Liver (tissue), 9 donors: Measurements from ENCODE around the gene RHEB. TPM values are rescaled to one million over a fixed set of nuclear protein-coding genes. Genes with fewer than 3 reads are reported as not detected.
"Not testable (repeated sequence)": the region's sequence is repeated elsewhere in the genome, so short reads cannot be mapped to it uniquely, and the experiment has no call there.

Experiments
- DNase-seq: peaks from one replicate; pipeline ENCODE4 v3.0.0-alpha.2; 2017; ENCODE audit warnings: low spot score
- H3K27ac ChIP-seq, 2 donors: one replicate each; pipeline ENCODE4 v1.7.0; 2013; ENCODE audit warnings: inconsistent platforms in 2 of 2, low read length in 2 of 2, control low read depth in 1 of 2, low read depth in 1 of 2, mild to moderate bottlenecking in 1 of 2
- H3K27me3 ChIP-seq, 4 donors: one replicate each; pipeline versions ENCODE4 v1.6.1 to v1.7.0; 2013; ENCODE audit warnings: low read length in 3 of 4, inconsistent platforms in 1 of 4, mild to moderate bottlenecking in 1 of 4, moderate library complexity in 1 of 4; ENCODE audit not compliant: control insufficient read depth in 4 of 4, insufficient read depth in 4 of 4
- H3K36me3 ChIP-seq, 4 donors: one replicate each; pipeline versions ENCODE4 v1.6.1 to v1.7.0; 2013; ENCODE audit warnings: low read length in 3 of 4, mild to moderate bottlenecking in 3 of 4, low read depth in 1 of 4, moderate library complexity in 1 of 4; ENCODE audit not compliant: control insufficient read depth in 4 of 4, insufficient read depth in 3 of 4
- H3K4me1 ChIP-seq, 4 donors: one replicate each; pipeline versions ENCODE4 v1.6.1 to v1.7.0; 2013; ENCODE audit warnings: low read length in 3 of 4, mild to moderate bottlenecking in 3 of 4, moderate library complexity in 1 of 4; ENCODE audit not compliant: control insufficient read depth in 4 of 4, insufficient read depth in 4 of 4
- H3K4me3 ChIP-seq, 3 donors: one replicate each; pipeline versions ENCODE4 v1.6.1 to v1.7.0; 2013; ENCODE audit warnings: low read length in 3 of 3, control low read depth in 1 of 3, low read depth in 1 of 3, mild to moderate bottlenecking in 1 of 3
- H3K9ac ChIP-seq, 2 donors: one replicate each; pipeline ENCODE4 v1.7.0; 2013; ENCODE audit warnings: low read length in 2 of 2, mild to moderate bottlenecking in 2 of 2, moderate library complexity in 2 of 2, control low read depth in 1 of 2, low read depth in 1 of 2
- H3K9me3 ChIP-seq, 4 donors: one replicate each; pipeline versions ENCODE4 v1.6.1 to v1.7.0; 2013; ENCODE audit warnings: low read length in 3 of 4; ENCODE audit not compliant: control insufficient read depth in 4 of 4
- FOXA1 ChIP-seq: IDR thresholded peaks from 2 replicates; pipeline ENCODE4 v1.6.1; 2016; ENCODE audit warnings: antibody characterized with exemption
- GABPA ChIP-seq, 2 donors: IDR thresholded peaks in 1 of 2; conservative IDR thresholded peaks in 1 of 2; 2 replicates each; pipeline ENCODE4 v1.6.1; 2016; ENCODE audit warnings: antibody characterized with exemption in 2 of 2, mild to moderate bottlenecking in 1 of 2, moderate library complexity in 1 of 2
- HNF4G ChIP-seq: IDR thresholded peaks from 2 replicates; pipeline ENCODE4 v1.6.1; 2016; ENCODE audit warnings: antibody characterized with exemption
- JUND ChIP-seq, 2 donors: IDR thresholded peaks; 2 replicates each; pipeline ENCODE4 v1.6.1; 2016; ENCODE audit warnings: antibody characterized with exemption in 2 of 2
- NR2F2 ChIP-seq: IDR thresholded peaks from 2 replicates; pipeline ENCODE4 v1.6.1; 2016; ENCODE audit warnings: antibody characterized with exemption
- RAD21 ChIP-seq, 2 donors: IDR thresholded peaks; 2 replicates each; pipeline ENCODE4 v1.6.1; 2016; ENCODE audit warnings: antibody characterized with exemption in 2 of 2, mild to moderate bottlenecking in 2 of 2
- RXRA ChIP-seq, 2 donors: IDR thresholded peaks; 2 replicates each; pipeline ENCODE4 v1.6.1; 2017 to 2018; ENCODE audit warnings: antibody characterized with exemption in 2 of 2, mild to moderate bottlenecking in 1 of 2
- SP1 ChIP-seq: IDR thresholded peaks from 2 replicates; pipeline ENCODE4 v1.6.1; 2018; ENCODE audit warnings: antibody characterized with exemption, mild to moderate bottlenecking
- TAF1 ChIP-seq: conservative IDR thresholded peaks from 2 replicates; pipeline ENCODE4 v1.6.1; 2016; ENCODE audit warnings: antibody characterized with exemption, mild to moderate bottlenecking
- YY1 ChIP-seq: IDR thresholded peaks from 2 replicates; pipeline ENCODE4 v1.6.1; 2016; ENCODE audit warnings: antibody characterized with exemption, mild to moderate bottlenecking
- WGBS: extraction: QIAGEN DNeasy Blood & Tissue Kit; methylation state at CpG from one replicate; pipeline ENCODE4 v1.1.7; 2013; 5-methylcytosine and 5-hydroxymethylcytosine counted together
- polyA plus RNA-seq, 2 donors: library from polyadenylated mRNA; stranded (reverse) in 1 of 2; unstranded in 1 of 2; fragments of 200-250 nt in 1 of 2; fragments of >200 nt in 1 of 2; fragmentation: Nextera tagmentation in 1 of 2; extraction: Ambion mirVana in 1 of 2; gene quantifications; one replicate each; pipeline versions ENCODE4 v1.2.1 to v1.2.3, GENCODE V29; 2013 to 2015
- total RNA-seq, 2 donors: library from RNA; depleted of rRNA; stranded (reverse); fragments of >200 nt; gene quantifications; one replicate each; pipeline ENCODE4 v1.2.3, GENCODE V29; 2014
- TF ChIP-seq, protein P1 (sequence below): IDR thresholded peaks from 2 replicates; pipeline ENCODE4 v1.6.1; 2016; ENCODE audit warnings: antibody characterized with exemption
- TF ChIP-seq, protein P2 (sequence below): IDR thresholded peaks from 2 replicates; pipeline ENCODE4 v1.6.1; 2016; ENCODE audit warnings: antibody characterized with exemption, mild to moderate bottlenecking
- TF ChIP-seq, protein P3 (sequence below): IDR thresholded peaks from 2 replicates; pipeline ENCODE4 v1.6.1; 2016; ENCODE audit warnings: antibody characterized with exemption
- TF ChIP-seq, protein P4 (sequence below): IDR thresholded peaks from 2 replicates; pipeline ENCODE4 v1.6.1; 2016; ENCODE audit warnings: antibody characterized with exemption
- TF ChIP-seq, protein P5 (sequence below): fragments of 150-350 bp; IDR thresholded peaks from 2 replicates; pipeline ENCODE4 v1.5.1; 2017; ENCODE audit warnings: improper control_type of control experiment, low read depth, low read length; ENCODE audit not compliant: missing input control
- donor health status: healthy.
- donor health status: healthy.
- donor health status: healthy.
- donor health status: healthy.
- donor health status: healthy.

RHEB gene
- total and polyA plus RNA-seq, 4 donors: 29.5 to 59.0 (median 36.5) TPM

DNA sequence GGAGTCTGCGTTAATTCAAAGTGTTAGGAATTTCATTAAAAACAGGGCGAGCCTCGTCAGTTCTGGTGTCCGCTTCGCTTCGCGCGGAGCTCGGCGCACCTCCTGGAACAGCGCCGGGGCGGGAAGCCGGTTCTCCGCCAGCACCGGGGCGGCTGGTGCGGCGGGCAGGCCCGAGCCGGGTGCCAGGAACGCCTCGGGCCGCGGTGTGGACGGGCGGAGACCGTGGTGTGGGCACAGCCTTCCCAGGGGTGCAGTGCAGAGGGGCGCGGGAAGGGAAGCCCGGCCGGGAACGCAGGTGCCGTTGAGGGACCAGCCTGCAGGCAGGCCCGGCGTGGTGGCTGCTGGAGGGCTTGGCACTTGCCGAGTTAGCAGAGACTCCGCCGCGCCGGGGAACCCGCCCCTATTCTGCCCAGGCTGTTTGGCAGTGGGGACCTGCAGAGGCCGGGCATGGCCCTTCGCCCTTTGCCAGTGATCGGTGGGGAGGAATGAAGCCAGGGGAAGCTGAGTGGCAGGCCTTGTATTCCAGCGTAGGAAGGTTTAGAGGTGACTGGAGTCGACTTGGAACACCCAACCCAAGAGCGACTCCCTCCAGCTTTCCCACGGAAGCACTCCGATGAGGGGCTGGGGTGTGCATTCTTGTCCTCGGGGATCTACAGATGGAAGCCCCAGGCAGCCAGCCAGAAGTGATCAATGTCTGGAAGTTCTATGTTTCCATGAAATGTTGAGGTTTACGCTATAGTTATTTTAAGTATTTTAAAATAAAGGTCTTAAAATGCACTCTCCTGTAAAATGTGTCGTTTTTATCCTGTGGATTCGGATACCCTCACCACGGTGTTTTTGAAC is 945 bp upstream of the RHEB start:
- peaks cover 0 to 3% (median 0%) of the 10 kb centered on the region in 4 donors for H3K36me3 ChIP-seq
- TF ChIP-seq YY1: no peak
- no peak for TF ChIP-seq FOXA1
- TF ChIP-seq, protein P1, sequence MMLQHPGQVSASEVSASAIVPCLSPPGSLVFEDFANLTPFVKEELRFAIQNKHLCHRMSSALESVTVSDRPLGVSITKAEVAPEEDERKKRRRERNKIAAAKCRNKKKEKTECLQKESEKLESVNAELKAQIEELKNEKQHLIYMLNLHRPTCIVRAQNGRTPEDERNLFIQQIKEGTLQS: no peak
- TF ChIP-seq RAD21 (IDR thresholded peaks at IDR 0.05): peak in 1 of 2 donors; percentile 21
- peak overlapping the region in 1 of 2 donors; percentile 41 for H3K9ac ChIP-seq
- peak; percentile 47 for DNase-seq
- WGBS: 14% methylated on average over 55 of the region's 55 CpGs
- H3K4me3 ChIP-seq: peak overlapping the region; percentile 47 to 54 (median 51)
- H3K27ac ChIP-seq: peak overlapping the region; percentile 80 to 94
- no peaks in the 10 kb centered on the region for H3K27me3 ChIP-seq
- peaks cover 3 to 31% (median 21%) of the 10 kb centered on the region in 4 donors for H3K4me1 ChIP-seq
- H3K9me3 ChIP-seq: no peaks in the 10 kb centered on the region

DNA sequence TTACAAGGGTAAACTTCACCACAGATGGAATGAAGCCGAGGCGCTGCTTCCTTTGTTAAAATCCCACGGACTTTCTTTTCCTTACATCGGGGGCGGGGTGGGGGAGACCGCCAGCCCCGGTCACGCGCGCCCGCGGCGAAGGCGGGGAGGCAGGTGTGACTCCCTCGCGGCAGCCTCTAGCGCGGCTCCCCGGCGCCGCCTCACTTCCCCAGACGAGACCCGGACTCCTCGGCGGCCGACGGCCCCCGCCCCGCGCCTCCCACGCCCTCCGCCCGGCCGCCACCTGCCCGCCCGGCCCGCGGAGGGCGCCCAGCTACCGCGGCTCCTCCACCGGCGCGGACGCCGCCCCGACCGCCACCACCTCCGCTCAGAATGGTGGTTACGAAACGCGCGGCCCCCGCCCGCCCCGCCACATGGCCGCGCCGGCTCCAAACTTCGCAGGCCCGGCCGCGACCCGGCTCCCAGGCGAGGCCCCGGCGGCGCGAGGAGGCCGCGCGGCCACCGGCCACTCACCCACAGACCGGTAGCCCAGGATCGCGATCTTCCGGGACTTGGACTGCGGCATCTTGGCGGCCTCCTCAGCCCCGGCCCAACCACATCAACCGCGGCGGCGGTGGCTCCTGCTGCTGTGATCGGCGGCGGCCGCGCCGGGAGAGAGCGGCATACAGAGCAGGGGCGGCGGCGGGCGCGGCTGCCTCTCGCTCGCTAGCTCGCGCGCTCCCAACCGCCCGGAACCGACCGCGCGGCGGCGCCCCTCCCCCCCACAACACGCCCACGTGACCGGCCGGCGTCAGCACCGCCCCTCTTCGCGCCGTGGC is 539 bp downstream of the RHEB start:
- under 1% methylated on average over 114 of the region's 118 CpGs for WGBS
- peak overlapping the region; percentile 94 to 99 for H3K9ac ChIP-seq
- DNase-seq: peak; percentile 61

DNA sequence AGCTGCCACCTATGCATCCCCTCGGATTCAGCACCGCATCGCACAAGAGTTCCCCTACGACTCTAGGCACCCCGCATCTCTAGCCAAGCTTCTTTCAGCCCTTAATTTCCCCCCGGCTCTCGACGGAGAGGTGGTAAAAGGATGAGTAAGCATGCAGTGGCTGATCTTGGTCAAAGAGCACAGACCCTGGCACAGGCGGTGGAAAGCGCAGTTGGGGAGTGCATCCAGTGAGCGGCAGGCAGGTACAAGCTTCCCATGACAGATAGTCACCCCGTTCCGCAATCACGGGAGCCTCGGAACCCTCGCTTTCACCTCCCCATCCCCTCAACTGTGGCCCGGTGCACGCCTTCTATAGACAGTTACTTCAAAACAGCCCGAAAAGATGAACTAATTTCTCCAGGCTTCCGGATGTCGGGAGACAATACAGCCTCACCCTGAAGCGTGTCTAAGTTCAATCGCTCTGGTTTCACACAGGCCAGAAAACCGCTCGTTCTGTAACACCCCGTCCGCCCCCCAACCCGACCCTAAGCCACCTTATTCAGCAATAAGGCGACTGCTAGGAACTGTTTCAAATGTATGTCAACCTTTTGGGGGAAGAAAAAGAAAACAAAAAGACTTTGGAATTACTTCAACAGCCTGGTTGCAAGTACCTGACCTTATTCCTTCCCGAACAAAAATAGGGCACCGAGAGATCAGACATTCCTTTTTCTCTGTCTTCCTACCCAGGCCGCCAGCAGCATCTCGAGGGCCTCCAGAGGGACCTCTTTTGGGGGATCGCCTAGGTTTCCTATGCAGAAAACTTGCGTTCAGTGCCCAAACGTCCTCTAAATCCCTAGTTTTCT is 1.4 kb downstream of the RHEB start:
- 2% methylated on average over 36 of the region's 36 CpGs for WGBS
- Histone ChIP-seq H3K9me3 (no peaks in the 10 kb centered on the region), H3K36me3 (peaks cover 0 to 3% (median 0%) of the 10 kb centered on the region in 4 donors), H3K27ac (peak overlapping the region; percentile 93 to 94), H3K4me3 (peak overlapping the region; percentile 71 to 95 (median 92)), H3K9ac (peak overlapping the region; percentile 94 to 99), H3K27me3 (no peaks in the 10 kb centered on the region), H3K4me1 (peaks cover 3 to 30% (median 19%) of the 10 kb centered on the region in 4 donors)
- peak; percentile 49 for DNase-seq
- TF ChIP-seq SP1 (peak; percentile 63), GABPA (IDR thresholded peaks at IDR 0.05 in 1 of 2, conservative IDR thresholded peaks at IDR 0.05 in 1 of 2) (no peak), RAD21 (IDR thresholded peaks at IDR 0.05) (peak; percentile 60 to 70), TAF1 (peak; percentile 40), HNF4G (peak; percentile 22), RXRA (IDR thresholded peaks at IDR 0.05) (peak; percentile 65 to 77), JUND (IDR thresholded peaks at IDR 0.05) (peak in 1 of 2 donors; percentile 63), NR2F2 (peak; percentile 13), YY1 (peak; percentile 76)
- TF ChIP-seq, protein P2, sequence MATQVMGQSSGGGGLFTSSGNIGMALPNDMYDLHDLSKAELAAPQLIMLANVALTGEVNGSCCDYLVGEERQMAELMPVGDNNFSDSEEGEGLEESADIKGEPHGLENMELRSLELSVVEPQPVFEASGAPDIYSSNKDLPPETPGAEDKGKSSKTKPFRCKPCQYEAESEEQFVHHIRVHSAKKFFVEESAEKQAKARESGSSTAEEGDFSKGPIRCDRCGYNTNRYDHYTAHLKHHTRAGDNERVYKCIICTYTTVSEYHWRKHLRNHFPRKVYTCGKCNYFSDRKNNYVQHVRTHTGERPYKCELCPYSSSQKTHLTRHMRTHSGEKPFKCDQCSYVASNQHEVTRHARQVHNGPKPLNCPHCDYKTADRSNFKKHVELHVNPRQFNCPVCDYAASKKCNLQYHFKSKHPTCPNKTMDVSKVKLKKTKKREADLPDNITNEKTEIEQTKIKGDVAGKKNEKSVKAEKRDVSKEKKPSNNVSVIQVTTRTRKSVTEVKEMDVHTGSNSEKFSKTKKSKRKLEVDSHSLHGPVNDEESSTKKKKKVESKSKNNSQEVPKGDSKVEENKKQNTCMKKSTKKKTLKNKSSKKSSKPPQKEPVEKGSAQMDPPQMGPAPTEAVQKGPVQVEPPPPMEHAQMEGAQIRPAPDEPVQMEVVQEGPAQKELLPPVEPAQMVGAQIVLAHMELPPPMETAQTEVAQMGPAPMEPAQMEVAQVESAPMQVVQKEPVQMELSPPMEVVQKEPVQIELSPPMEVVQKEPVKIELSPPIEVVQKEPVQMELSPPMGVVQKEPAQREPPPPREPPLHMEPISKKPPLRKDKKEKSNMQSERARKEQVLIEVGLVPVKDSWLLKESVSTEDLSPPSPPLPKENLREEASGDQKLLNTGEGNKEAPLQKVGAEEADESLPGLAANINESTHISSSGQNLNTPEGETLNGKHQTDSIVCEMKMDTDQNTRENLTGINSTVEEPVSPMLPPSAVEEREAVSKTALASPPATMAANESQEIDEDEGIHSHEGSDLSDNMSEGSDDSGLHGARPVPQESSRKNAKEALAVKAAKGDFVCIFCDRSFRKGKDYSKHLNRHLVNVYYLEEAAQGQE: peak; percentile 90
- TF ChIP-seq, protein P3, sequence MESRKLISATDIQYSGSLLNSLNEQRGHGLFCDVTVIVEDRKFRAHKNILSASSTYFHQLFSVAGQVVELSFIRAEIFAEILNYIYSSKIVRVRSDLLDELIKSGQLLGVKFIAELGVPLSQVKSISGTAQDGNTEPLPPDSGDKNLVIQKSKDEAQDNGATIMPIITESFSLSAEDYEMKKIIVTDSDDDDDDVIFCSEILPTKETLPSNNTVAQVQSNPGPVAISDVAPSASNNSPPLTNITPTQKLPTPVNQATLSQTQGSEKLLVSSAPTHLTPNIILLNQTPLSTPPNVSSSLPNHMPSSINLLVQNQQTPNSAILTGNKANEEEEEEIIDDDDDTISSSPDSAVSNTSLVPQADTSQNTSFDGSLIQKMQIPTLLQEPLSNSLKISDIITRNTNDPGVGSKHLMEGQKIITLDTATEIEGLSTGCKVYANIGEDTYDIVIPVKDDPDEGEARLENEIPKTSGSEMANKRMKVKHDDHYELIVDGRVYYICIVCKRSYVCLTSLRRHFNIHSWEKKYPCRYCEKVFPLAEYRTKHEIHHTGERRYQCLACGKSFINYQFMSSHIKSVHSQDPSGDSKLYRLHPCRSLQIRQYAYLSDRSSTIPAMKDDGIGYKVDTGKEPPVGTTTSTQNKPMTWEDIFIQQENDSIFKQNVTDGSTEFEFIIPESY: no peak
- TF ChIP-seq, protein P4, sequence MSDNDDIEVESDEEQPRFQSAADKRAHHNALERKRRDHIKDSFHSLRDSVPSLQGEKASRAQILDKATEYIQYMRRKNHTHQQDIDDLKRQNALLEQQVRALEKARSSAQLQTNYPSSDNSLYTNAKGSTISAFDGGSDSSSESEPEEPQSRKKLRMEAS: peak; percentile 69
- TF ChIP-seq, protein P5, sequence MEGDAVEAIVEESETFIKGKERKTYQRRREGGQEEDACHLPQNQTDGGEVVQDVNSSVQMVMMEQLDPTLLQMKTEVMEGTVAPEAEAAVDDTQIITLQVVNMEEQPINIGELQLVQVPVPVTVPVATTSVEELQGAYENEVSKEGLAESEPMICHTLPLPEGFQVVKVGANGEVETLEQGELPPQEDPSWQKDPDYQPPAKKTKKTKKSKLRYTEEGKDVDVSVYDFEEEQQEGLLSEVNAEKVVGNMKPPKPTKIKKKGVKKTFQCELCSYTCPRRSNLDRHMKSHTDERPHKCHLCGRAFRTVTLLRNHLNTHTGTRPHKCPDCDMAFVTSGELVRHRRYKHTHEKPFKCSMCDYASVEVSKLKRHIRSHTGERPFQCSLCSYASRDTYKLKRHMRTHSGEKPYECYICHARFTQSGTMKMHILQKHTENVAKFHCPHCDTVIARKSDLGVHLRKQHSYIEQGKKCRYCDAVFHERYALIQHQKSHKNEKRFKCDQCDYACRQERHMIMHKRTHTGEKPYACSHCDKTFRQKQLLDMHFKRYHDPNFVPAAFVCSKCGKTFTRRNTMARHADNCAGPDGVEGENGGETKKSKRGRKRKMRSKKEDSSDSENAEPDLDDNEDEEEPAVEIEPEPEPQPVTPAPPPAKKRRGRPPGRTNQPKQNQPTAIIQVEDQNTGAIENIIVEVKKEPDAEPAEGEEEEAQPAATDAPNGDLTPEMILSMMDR: peak; percentile 9

More for the DNA sequence above, 539 bp downstream of the RHEB start:
- H3K4me1 ChIP-seq: peaks cover 3 to 31% (median 21%) of the 10 kb centered on the region in 4 donors
- H3K36me3 ChIP-seq, H3K27me3 ChIP-seq, H3K9me3 ChIP-seq: not testable (repeated sequence)
- peak overlapping the region; percentile 93 to 94 for H3K27ac ChIP-seq
- H3K4me3 ChIP-seq: peak overlapping the region; percentile 71 to 95 (median 92)
